ENCODE measurements around the gene PLIN4. TPM values are rescaled to one million over a fixed set of nuclear protein-coding genes. Genes with fewer than 3 reads are reported as not detected.
A peak's percentile ranks its signal among the peaks of the same experiment; 100 is the strongest.

The PLIN4 gene
- total and polyA plus RNA-seq, 9 of the 15 experiments (the other 6 are each of a cell fraction or from before 2014, with no cell fraction given) = 0.04 to 0.16 (median 0.07) TPM; not detected in 3

DNA sequence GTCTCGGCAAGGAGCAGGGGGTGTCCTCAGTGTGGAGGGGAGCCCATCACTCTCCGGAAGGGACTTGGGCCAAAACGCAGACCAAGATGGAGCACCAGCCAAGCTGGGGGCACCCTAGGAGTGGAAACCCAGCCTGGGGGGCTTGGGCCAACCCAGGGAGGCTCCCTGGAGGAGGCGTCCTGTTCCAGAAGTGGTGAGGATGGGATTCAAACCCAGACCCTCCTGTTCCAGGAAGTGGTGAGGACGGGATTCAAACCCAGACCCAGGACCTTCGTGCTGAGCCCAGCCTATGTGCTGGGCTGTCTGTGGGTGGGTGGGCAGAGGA, 848 bp upstream of the PLIN4 start:
- Histone ChIP-seq H3K4me3 (no peak overlapping the region), H3K9ac (ENCODE audit: insufficient read depth in 1 of 2, low read depth in 2 of 2, low read length in 2 of 2) (peak overlapping the region in 1 of 2 experiments; percentile 42; a peak in 1 of 4 replicates), H3K4me1 (replicated peaks in 1 of 2; ENCODE audit: control insufficient read depth in 2 of 2, insufficient read depth in 2 of 2, low read length in 2 of 2) (peaks cover 0 to 36% of the 10 kb centered on the region in 2 experiments; a peak in 2 of 5 replicates), H3K4me2 (ENCODE audit: insufficient read depth, low read length) (no peak overlapping the region), H3K9me3 (replicated peaks; ENCODE audit: control insufficient read depth, insufficient read depth, low read depth, low read length) (no peaks in the 10 kb centered on the region), H3K27me3 (ENCODE audit: control insufficient read depth in 2 of 2, insufficient read depth in 2 of 2, low read length in 2 of 2) (peaks cover 4 to 14% of the 10 kb centered on the region in 2 experiments; a peak in 3 of 5 replicates), H3K36me3 (ENCODE audit: control insufficient read depth, insufficient read depth, low read length) (no peaks in the 10 kb centered on the region), H4K20me1 (replicated peaks; ENCODE audit: control insufficient read depth, insufficient read depth, low read length) (0 out of 2 replicates have a peak, but pooled peaks cover 3% of the 10 kb centered on the region), H2AFZ (ENCODE audit: low read depth, low read length) (no peak overlapping the region), H3K79me2 (ENCODE audit: control insufficient read depth, insufficient read depth, low read length) (no peaks in the 10 kb centered on the region), H3K27ac (ENCODE audit: extremely low read depth, low read depth, low read length) (no peak overlapping the region), H3K9me1 (ENCODE audit: control insufficient read depth, insufficient read depth, low read length) (no peaks in the 10 kb centered on the region)
- FAIRE-seq (no peak), DNase-seq (ENCODE audit: extremely low read depth in 1 of 4, low spot score in 3 of 4) (no peak), ATAC-seq (no peak)
- CTCF ChIA-PET (ENCODE audit: low intra/inter-chr PET ratio) = no interaction called here
- POLR2A ChIA-PET = interaction anchor here (1.2 kb wide), 1 partner anchor 21 kb away, joined by 3 read pairs; the partner anchor contains the start of gene LRG1
- BruUV-seq (replicated peaks) = no TSS peak
- 41% methylated on average over 6 of the region's 6 CpGs for WGBS (ENCODE audit: insufficient coverage, low coverage, missing lambda C conversion rate)
- in situ Hi-C loops (cut with MboI) = loop anchor here (5.0 kb wide), 1 partner anchor 247 kb away; no protein-coding TSS in a partner anchor
- intact Hi-C loops (cut with micrococcal nuclease) = no loop called here
- TF ChIP-seq ZKSCAN8 (CRISPR knock-in tag; IDR thresholded peaks at IDR 0.05) (peak; percentile 50; the same call in 1 of the 2 replicates), ZNF263 (CRISPR knock-in tag; IDR thresholded peaks at IDR 0.05; ENCODE audit: borderline replicate concordance) (no peak), ASH1L (IDR thresholded peaks at IDR 0.05; ENCODE audit: borderline replicate concordance, low read depth, partially characterized antibody) (no peak), POLR3G (IDR thresholded peaks at IDR 0.05; ENCODE audit: extremely low read depth, insufficient read length, insufficient replicate concordance) (no peak), NUFIP1 (IDR thresholded peaks at IDR 0.05; ENCODE audit: partially characterized antibody) (no peak), CHD1 (IDR thresholded peaks at IDR 0.05; ENCODE audit: low read length) (no peak), L3MBTL2 (IDR thresholded peaks at IDR 0.05) (no peak), MAFF (IDR thresholded peaks at IDR 0.05; ENCODE audit: low read length) (no peak), ZNF717 (CRISPR knock-in tag; IDR thresholded peaks at IDR 0.05) (no peak), CSDE1 (IDR thresholded peaks at IDR 0.05) (no peak)
- TF ChIP-seq, protein P1, sequence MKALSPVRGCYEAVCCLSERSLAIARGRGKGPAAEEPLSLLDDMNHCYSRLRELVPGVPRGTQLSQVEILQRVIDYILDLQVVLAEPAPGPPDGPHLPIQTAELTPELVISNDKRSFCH (CRISPR knock-in tag; IDR thresholded peaks at IDR 0.05) = no peak
- TF ChIP-seq, protein P1 (tag; IDR thresholded peaks at IDR 0.05) = no peak
- TF ChIP-seq, protein P2, sequence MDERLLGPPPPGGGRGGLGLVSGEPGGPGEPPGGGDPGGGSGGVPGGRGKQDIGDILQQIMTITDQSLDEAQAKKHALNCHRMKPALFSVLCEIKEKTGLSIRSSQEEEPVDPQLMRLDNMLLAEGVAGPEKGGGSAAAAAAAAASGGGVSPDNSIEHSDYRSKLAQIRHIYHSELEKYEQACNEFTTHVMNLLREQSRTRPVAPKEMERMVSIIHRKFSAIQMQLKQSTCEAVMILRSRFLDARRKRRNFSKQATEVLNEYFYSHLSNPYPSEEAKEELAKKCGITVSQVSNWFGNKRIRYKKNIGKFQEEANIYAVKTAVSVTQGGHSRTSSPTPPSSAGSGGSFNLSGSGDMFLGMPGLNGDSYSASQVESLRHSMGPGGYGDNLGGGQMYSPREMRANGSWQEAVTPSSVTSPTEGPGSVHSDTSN (CRISPR knock-in tag; IDR thresholded peaks at IDR 0.05; ENCODE audit: low read depth) = no peak
- TF ChIP-seq, protein P2 (tag; conservative IDR thresholded peaks at IDR 0.05; ENCODE audit: low read depth) = no peak
- TF ChIP-seq, protein P3, sequence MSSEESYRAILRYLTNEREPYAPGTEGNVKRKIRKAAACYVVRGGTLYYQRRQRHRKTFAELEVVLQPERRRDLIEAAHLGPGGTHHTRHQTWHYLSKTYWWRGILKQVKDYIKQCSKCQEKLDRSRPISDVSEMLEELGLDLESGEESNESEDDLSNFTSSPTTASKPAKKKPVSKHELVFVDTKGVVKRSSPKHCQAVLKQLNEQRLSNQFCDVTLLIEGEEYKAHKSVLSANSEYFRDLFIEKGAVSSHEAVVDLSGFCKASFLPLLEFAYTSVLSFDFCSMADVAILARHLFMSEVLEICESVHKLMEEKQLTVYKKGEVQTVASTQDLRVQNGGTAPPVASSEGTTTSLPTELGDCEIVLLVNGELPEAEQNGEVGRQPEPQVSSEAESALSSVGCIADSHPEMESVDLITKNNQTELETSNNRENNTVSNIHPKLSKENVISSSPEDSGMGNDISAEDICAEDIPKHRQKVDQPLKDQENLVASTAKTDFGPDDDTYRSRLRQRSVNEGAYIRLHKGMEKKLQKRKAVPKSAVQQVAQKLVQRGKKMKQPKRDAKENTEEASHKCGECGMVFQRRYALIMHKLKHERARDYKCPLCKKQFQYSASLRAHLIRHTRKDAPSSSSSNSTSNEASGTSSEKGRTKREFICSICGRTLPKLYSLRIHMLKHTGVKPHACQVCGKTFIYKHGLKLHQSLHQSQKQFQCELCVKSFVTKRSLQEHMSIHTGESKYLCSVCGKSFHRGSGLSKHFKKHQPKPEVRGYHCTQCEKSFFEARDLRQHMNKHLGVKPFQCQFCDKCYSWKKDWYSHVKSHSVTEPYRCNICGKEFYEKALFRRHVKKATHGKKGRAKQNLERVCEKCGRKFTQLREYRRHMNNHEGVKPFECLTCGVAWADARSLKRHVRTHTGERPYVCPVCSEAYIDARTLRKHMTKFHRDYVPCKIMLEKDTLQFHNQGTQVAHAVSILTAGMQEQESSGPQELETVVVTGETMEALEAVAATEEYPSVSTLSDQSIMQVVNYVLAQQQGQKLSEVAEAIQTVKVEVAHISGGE (CRISPR knock-in tag; IDR thresholded peaks at IDR 0.05) = no peak

Measured in K562 (cell line).